Subcutaneous abdominal adipose tissue (tissue), 5 donors: ENCODE data around the gene DLG3.

ENCODE experiments used
- H3K27ac ChIP-seq: one replicate; pipeline ENCODE4 v1.7.0; 2013; ENCODE audit warnings: low read depth, mild to moderate bottlenecking, inconsistent platforms, low read length, moderate library complexity
- H3K27me3 ChIP-seq, 5 donors: one replicate each; pipeline ENCODE4 v1.7.0; 2013; ENCODE audit warnings: low read length in 5 of 5, inconsistent platforms in 1 of 5; ENCODE audit not compliant: control insufficient read depth in 5 of 5, insufficient read depth in 4 of 5
- H3K36me3 ChIP-seq, 5 donors: one replicate each; pipeline ENCODE4 v1.7.0; 2013; ENCODE audit warnings: low read length in 5 of 5; ENCODE audit not compliant: control insufficient read depth in 5 of 5, insufficient read depth in 5 of 5
- H3K4me1 ChIP-seq, 5 donors: one replicate each; pipeline ENCODE4 v1.7.0; 2013; ENCODE audit warnings: low read length in 5 of 5, mild to moderate bottlenecking in 3 of 5, moderate library complexity in 1 of 5; ENCODE audit not compliant: control insufficient read depth in 5 of 5, insufficient read depth in 5 of 5
- H3K4me3 ChIP-seq, 5 donors: one replicate each; pipeline ENCODE4 v1.7.0; 2013; ENCODE audit warnings: low read length in 5 of 5, low read depth in 1 of 5
- H3K9ac ChIP-seq, 5 donors: one replicate each; pipeline ENCODE4 v1.7.0; 2013; ENCODE audit warnings: low read length in 5 of 5, mild to moderate bottlenecking in 4 of 5, moderate library complexity in 3 of 5
- H3K9me3 ChIP-seq, 5 donors: one replicate each; pipeline ENCODE4 v1.7.0; 2013; ENCODE audit warnings: low read length in 5 of 5; ENCODE audit not compliant: control insufficient read depth in 5 of 5
- donor health status: healthy.
- donor health status: healthy.
- donor health status: healthy.
- donor health status: healthy.
- donor health status: healthy.

Gene DLG3

DNA sequence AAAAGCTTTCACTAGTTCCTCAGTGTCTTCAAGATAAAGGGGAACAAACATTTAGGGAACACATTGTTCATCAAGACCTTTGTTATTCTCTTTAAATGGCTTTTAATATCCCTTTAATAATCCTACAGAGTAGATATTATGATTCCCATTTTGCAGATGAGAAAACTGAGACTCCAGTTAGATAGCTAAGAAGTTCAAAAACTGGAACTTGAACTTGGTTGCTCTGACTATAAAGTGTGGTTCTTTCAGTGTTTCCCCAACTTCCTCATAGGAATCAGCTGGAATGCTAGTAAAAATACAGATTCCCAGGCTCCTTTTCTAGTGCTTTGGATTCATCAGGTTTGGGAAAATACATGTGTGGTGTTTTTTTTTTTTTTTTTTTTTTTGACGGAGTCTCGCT is 37.7 kb downstream of the DLG3 start:
- Histone ChIP-seq H3K4me3 (no peak overlapping the region), H3K9me3 (no peaks in the 10 kb centered on the region), H3K27ac (no peak overlapping the region), H3K36me3 (no peaks in the 10 kb centered on the region), H3K27me3 (peaks cover 0 to 22% (median 15%) of the 10 kb centered on the region in 5 donors), H3K4me1 (peaks cover 0 to 4% (median 0%) of the 10 kb centered on the region in 5 donors), H3K9ac (no peak overlapping the region)

DNA sequence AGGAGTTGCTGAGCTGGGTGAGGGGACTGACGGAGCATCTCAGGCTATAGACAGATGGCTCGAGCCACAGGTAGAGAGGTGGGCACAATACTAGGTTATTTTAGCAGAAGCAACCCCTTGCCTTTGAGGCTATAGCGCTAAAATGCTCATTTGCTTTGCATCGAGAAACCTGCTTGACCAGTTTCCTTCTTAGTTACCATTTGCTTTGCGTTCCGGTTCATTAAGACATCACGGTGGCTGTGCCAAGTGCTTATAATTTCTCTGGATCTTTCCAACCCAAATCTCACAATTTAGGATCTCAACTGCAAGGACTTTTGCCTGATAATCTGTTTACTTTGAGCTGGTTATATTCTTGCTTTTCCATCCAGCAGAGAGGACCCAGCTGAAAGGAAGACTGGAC is 40.8 kb downstream of the DLG3 start:
- Histone ChIP-seq H3K36me3 (no peaks in the 10 kb centered on the region), H3K27ac (no peak overlapping the region), H3K9me3 (no peaks in the 10 kb centered on the region), H3K4me3 (no peak overlapping the region), H3K4me1 (no peaks in the 10 kb centered on the region), H3K9ac (no peak overlapping the region), H3K27me3 (peaks cover 0 to 9% (median 3%) of the 10 kb centered on the region in 5 donors)

DNA sequence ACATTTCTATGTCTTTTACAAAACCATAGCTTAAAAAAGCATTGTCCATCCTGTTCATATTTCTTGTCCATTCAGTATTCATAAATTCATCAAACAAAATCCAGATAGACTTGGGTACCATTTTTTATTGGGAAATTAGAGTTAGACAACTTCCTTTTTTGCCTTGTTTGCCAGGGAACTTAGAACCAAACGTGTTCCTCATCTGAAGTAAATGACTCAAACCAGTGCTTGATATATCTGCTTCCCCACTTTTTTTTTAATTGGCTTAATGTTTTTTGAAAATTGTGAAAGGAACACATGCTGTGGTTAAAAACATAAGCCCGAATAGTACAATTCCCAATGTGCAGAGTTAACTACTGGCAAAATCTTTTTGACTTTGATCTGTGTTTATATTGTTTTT is 44.2 kb downstream of the DLG3 start:
- peaks cover 0 to 2% (median 0%) of the 10 kb centered on the region in 5 donors for H3K9me3 ChIP-seq
- peaks cover 0 to 14% (median 0%) of the 10 kb centered on the region in 5 donors for H3K27me3 ChIP-seq
- H3K4me1 ChIP-seq, result no peaks in the 10 kb centered on the region
- H3K4me3 ChIP-seq, result no peak overlapping the region
- no peak overlapping the region for H3K9ac ChIP-seq
- peaks cover 0 to 5% (median 0%) of the 10 kb centered on the region in 5 donors for H3K36me3 ChIP-seq
- H3K27ac ChIP-seq, result no peak overlapping the region

DNA sequence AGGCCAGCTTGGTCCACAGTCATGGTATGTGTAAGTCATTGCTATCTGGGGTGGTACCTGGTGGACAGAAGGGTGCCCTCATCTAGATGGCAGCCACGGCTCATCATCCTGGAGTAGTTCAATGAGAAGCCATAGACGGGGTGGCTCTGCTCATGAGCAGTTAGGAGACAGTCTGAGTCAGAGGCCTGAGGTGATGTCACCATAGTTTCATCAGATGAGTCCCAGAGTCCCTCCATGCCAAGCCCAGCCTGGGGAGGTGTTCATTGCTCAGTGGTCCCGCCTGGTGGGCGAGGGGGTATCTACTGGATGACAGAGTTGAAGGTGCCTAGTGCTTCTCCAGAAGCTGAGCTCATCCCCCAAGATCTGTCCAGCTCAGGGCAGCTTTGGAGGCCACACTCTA is 49.8 kb downstream of the DLG3 start:
- peaks cover 0 to 22% (median 10%) of the 10 kb centered on the region in 5 donors for H3K27me3 ChIP-seq
- H3K27ac ChIP-seq, result no peak overlapping the region
- H3K4me3 ChIP-seq, result no peak overlapping the region
- H3K9ac ChIP-seq, result no peak overlapping the region
- peaks cover 0 to 13% (median 0%) of the 10 kb centered on the region in 5 donors for H3K36me3 ChIP-seq
- peaks cover 0 to 2% (median 0%) of the 10 kb centered on the region in 5 donors for H3K9me3 ChIP-seq
- H3K4me1 ChIP-seq, result no peaks in the 10 kb centered on the region

DNA sequence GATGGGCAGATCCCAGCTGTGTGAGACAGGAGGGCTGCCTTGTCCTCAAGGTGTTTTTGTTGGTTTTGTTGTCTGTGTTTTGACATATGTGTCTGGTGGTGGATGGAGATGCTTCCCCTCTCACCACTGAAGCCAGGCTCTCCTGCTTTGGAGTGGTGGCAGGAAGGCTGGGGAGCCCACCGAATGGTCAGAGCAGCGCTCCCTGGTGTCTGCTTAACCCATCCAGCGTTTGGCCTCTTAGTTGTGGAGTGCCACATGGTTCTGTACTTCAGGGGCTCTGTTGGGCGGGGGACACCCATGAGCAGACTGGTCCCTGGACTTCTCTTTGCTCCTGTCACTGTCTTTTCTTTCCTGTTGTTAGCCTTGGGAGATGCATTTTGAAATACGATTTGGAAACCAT is 51.9 kb downstream of the DLG3 start:
- H3K27me3 ChIP-seq, result peaks cover 0 to 25% (median 11%) of the 10 kb centered on the region in 5 donors
- no peak overlapping the region for H3K27ac ChIP-seq
- H3K36me3 ChIP-seq, result peaks cover 0 to 16% (median 0%) of the 10 kb centered on the region in 5 donors
- peaks cover 0 to 2% (median 0%) of the 10 kb centered on the region in 5 donors for H3K9me3 ChIP-seq
- H3K4me1 ChIP-seq, result no peaks in the 10 kb centered on the region
- H3K9ac ChIP-seq, result no peak overlapping the region
- no peak overlapping the region for H3K4me3 ChIP-seq

DNA sequence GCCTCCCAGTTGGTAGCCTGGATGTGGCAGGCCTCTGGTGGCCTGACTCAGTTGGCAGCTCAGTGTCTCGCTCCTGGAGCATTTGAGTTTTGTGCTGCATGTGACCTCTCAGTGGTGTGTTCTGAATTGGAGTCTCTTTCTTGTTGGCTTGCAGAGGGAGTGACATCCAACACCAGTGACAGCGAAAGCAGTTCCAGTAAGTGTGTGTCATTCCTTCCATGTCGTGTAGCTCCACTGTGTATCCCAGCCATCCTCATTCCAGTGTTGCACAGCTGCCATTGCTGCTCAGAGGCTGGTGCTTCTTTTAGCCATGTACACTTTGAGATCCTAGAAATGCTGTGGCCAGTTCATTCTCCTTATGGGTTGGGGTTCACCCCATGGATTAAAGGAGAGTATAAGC is 52.4 kb downstream of the DLG3 start:
- H3K4me1 ChIP-seq, result no peaks in the 10 kb centered on the region
- H3K27ac ChIP-seq, result no peak overlapping the region
- H3K27me3 ChIP-seq, result peaks cover 0 to 25% (median 9%) of the 10 kb centered on the region in 5 donors
- H3K9me3 ChIP-seq, result peaks cover 0 to 2% (median 0%) of the 10 kb centered on the region in 5 donors
- H3K9ac ChIP-seq, result no peak overlapping the region
- H3K4me3 ChIP-seq, result no peak overlapping the region
- peaks cover 0 to 16% (median 0%) of the 10 kb centered on the region in 5 donors for H3K36me3 ChIP-seq

DNA sequence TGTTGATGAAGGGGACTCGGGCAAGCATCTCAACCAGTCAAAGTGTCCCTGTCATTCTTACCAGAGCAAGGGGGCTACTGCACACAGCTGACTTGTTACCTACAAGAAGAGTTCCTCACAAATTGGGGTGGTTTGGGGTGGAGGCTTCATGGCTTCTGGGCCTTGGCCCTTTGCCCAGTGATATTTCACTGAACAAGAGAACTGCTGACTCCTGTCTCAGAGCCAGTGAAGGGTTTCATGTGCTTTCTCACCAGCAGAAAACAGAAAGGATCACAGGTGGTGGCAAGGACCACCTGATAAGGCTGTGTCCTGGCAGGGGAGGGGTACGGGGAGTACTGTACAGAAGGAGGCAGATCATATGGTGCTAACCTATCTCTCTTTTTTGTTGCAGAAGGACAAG is 53.5 kb downstream of the DLG3 start:
- Histone ChIP-seq H3K4me1 (no peaks in the 10 kb centered on the region), H3K9ac (no peak overlapping the region), H3K9me3 (peaks cover 0 to 2% (median 0%) of the 10 kb centered on the region in 5 donors), H3K4me3 (no peak overlapping the region), H3K36me3 (peaks cover 0 to 16% (median 0%) of the 10 kb centered on the region in 5 donors), H3K27me3 (peaks cover 0 to 20% (median 6%) of the 10 kb centered on the region in 5 donors), H3K27ac (no peak overlapping the region)

DNA sequence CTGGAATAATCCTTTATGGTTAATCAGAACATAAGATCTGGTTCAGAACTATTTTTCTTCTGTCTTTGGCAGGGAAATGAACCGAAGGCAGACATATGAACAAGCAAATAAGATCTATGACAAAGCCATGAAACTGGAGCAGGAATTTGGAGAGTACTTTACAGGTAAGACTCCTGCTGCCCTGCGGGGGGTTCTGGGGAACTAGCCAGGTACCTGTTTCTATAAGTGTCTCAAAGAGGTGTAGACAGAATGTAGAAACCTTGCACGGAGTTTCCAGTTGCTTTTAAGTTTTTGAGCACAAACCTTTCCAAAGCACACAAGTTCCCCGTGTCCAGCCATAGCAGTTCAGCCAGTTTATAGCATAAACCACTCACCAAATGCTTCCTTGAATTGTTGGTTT is 56.2 kb downstream of the DLG3 start:
- H3K36me3 ChIP-seq, result peaks cover 0 to 13% (median 0%) of the 10 kb centered on the region in 5 donors
- no peak overlapping the region for H3K4me3 ChIP-seq
- no peak overlapping the region for H3K27ac ChIP-seq
- no peaks in the 10 kb centered on the region for H3K9me3 ChIP-seq
- H3K9ac ChIP-seq, result no peak overlapping the region
- peaks cover 0 to 20% (median 17%) of the 10 kb centered on the region in 5 donors for H3K27me3 ChIP-seq
- H3K4me1 ChIP-seq, result no peaks in the 10 kb centered on the region

DNA sequence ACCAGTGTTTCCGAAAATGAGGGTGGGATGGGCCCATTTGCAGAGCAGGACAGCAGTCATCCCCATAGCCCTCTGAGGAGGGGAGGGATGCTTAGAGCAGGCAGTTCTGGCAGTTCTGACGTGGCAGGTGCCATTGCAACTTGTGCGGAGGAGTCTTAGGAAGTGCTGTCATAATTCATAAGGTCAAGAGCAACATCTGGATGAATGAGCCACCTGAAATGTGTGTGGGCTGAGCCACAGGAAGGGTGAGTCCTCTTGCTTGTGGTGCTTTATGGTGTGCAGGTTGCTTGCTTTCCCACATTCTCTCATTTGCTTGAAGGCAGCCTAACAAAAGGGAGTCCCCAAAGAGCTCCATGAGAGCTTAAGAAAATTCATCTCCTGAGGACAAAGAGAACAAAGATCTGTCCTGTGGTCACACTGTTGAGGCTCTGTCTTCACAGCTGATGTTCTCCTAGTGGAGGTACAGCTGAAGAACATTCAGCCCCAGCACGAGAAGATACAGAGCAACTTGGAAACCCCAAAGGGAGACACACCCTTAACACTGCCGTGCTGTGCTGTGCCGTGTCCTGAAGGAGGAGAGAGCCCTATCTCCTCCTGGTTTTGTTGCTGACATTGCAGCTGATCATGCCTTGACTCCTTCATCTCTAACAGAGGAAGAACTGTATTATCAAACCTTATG is 60.3 kb downstream of the DLG3 start:
- Histone ChIP-seq H3K4me3 (no peak overlapping the region), H3K27me3 (peaks cover 0 to 26% (median 20%) of the 10 kb centered on the region in 5 donors), H3K9ac (no peak overlapping the region), H3K4me1 (no peaks in the 10 kb centered on the region), H3K9me3 (no peaks in the 10 kb centered on the region), H3K27ac (no peak overlapping the region), H3K36me3 (peaks cover 0 to 11% (median 0%) of the 10 kb centered on the region in 5 donors)

DNA sequence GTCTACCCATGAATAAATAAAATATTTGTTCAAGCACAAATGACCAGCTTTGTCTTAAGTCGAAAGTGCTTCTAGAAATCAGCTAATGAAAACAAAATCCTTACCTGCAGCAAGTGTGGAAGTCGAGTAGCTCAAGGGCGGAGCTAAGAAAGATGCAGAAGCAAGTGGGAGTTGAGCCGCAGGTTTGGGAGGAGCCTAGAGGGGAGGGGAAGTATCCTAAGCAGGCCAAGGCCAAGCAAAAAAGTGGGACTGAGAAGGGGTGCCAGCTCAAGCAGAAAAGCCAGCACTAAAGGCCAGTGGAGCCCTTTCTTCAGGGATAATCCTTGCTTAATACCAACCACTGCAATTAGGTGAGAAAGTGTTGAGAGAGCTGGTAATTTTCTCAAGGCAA is 60.8 kb downstream of the DLG3 start:
- H3K4me1 ChIP-seq, result no peaks in the 10 kb centered on the region
- no peak overlapping the region for H3K4me3 ChIP-seq
- peaks cover 0 to 8% (median 0%) of the 10 kb centered on the region in 5 donors for H3K36me3 ChIP-seq
- no peak overlapping the region for H3K9ac ChIP-seq
- no peak overlapping the region for H3K27ac ChIP-seq
- no peaks in the 10 kb centered on the region for H3K9me3 ChIP-seq
- peaks cover 0 to 26% (median 18%) of the 10 kb centered on the region in 5 donors for H3K27me3 ChIP-seq
